ENCODE data around the gene S100A8.

DNA sequence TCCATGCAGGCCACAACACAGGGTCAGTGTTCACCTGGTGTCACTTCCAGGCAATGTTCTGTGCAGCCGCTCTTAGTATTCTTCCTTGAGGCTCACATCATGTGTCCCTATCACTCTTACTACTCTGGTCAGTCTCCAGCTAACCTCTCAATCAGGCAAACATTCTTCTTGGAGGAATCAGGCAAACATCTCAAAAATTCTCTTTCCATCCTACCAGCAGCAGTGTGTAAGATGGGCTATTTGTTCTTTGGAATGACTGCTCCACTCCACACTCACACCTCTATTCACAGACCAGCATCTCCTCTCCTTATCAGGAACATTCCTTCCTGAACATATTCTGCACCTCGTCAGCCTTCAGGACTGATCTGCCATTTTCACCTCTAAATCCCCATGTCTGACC lies 29.4 kb upstream of the S100A8 start:
- TF ChIP-seq, protein P1, sequence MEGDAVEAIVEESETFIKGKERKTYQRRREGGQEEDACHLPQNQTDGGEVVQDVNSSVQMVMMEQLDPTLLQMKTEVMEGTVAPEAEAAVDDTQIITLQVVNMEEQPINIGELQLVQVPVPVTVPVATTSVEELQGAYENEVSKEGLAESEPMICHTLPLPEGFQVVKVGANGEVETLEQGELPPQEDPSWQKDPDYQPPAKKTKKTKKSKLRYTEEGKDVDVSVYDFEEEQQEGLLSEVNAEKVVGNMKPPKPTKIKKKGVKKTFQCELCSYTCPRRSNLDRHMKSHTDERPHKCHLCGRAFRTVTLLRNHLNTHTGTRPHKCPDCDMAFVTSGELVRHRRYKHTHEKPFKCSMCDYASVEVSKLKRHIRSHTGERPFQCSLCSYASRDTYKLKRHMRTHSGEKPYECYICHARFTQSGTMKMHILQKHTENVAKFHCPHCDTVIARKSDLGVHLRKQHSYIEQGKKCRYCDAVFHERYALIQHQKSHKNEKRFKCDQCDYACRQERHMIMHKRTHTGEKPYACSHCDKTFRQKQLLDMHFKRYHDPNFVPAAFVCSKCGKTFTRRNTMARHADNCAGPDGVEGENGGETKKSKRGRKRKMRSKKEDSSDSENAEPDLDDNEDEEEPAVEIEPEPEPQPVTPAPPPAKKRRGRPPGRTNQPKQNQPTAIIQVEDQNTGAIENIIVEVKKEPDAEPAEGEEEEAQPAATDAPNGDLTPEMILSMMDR (IDR thresholded peaks at IDR 0.05; ENCODE audit: extremely low read depth in 1 of 2, insufficient read depth in 1 of 2, low read depth in 1 of 2, low read length in 2 of 2): no peak
- TF ChIP-seq EZH2 (IDR thresholded peaks at IDR 0.05; ENCODE audit: borderline replicate concordance, low read depth, low read length, severe bottlenecking): no peak
- TF ChIP-seq POLR2A (IDR thresholded peaks at IDR 0.05; ENCODE audit: low read depth, low read length): no peak
- TF ChIP-seq POLR2AphosphoS5 (IDR thresholded peaks at IDR 0.05; ENCODE audit: insufficient read depth, low read depth, low read length): no peak
- TF ChIP-seq, protein P2, sequence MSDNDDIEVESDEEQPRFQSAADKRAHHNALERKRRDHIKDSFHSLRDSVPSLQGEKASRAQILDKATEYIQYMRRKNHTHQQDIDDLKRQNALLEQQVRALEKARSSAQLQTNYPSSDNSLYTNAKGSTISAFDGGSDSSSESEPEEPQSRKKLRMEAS (IDR thresholded peaks at IDR 0.05; ENCODE audit: insufficient read depth, insufficient read length): no peak
- no peak for TF ChIP-seq JUN (IDR thresholded peaks at IDR 0.05; ENCODE audit: borderline replicate concordance, insufficient read depth, insufficient read length, low read depth)
- TF ChIP-seq FOS (IDR thresholded peaks at IDR 0.05; ENCODE audit: borderline replicate concordance, insufficient read depth, low read length): no peak

Data from endothelial cell of umbilical vein (primary cell).